ENCODE results near the gene PRSS21. TPM values are rescaled to one million over a fixed set of nuclear protein-coding genes. Genes with fewer than 3 reads are reported as not detected.

PRSS21 gene
- total RNA-seq, 1 donor from 2014 or later = 26.5 TPM

DNA sequence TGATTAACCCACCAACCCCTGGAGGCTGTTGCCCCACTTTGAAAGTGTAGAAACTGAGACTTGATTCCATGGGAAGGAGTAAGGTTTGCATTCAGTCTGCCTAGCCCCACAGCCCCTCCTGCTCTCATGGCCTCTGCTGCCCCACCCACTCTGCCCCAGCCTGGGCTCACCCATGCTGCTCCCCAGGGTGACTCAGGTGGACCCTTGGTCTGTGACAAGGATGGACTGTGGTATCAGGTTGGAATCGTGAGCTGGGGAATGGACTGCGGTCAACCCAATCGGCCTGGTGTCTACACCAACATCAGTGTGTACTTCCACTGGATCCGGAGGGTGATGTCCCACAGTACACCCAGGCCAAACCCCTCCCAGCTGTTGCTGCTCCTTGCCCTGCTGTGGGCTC lies 12.3 kb upstream of the PRSS21 start:
- intact Hi-C loops (cut with DNase I) = no loop called here
- TF ChIP-seq, protein P1, sequence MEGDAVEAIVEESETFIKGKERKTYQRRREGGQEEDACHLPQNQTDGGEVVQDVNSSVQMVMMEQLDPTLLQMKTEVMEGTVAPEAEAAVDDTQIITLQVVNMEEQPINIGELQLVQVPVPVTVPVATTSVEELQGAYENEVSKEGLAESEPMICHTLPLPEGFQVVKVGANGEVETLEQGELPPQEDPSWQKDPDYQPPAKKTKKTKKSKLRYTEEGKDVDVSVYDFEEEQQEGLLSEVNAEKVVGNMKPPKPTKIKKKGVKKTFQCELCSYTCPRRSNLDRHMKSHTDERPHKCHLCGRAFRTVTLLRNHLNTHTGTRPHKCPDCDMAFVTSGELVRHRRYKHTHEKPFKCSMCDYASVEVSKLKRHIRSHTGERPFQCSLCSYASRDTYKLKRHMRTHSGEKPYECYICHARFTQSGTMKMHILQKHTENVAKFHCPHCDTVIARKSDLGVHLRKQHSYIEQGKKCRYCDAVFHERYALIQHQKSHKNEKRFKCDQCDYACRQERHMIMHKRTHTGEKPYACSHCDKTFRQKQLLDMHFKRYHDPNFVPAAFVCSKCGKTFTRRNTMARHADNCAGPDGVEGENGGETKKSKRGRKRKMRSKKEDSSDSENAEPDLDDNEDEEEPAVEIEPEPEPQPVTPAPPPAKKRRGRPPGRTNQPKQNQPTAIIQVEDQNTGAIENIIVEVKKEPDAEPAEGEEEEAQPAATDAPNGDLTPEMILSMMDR (IDR thresholded peaks at IDR 0.05) = no peak
- ATAC-seq = no peak

DNA sequence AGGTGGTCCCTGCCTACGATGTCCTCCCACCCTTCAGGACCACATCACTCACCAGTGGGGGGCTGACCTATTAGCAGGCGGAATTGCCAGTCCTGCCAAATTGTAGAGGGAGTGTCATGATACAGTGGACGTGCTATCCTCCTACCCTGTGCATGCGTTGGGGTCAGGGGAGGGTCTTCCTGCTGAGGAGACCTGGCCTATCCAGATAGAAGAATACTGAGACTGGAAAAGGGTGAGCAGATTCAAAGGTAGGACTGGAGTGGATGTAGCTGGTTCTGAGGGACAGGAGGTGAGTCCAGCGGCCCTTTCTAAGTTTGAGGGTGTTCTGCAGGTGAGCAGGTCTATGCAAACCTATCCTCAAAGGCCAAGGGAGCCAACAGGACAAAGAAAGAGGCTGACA lies 10.8 kb upstream of the PRSS21 start:
- intact Hi-C loops (cut with DNase I) = no loop called here
- TF ChIP-seq, protein P1 (IDR thresholded peaks at IDR 0.05) = no peak
- H3K36me3 ChIP-seq = no peaks in the 10 kb centered on the region
- no peaks in the 10 kb centered on the region for H3K4me1 ChIP-seq
- peak; percentile 1 for DNase-seq
- peaks cover 5% of the 10 kb centered on the region for H3K27me3 ChIP-seq (ENCODE audit: low read depth)
- no peak overlapping the region for H3K27ac ChIP-seq
- H3K4me3 ChIP-seq = no peak overlapping the region
- no peak for ATAC-seq
- H3K9me3 ChIP-seq = peaks cover 11% of the 10 kb centered on the region

More for the DNA sequence above, 12.3 kb upstream of the PRSS21 start:
- Histone ChIP-seq H3K36me3 (no peaks in the 10 kb centered on the region), H3K4me1 (no peaks in the 10 kb centered on the region), H3K27ac (no peak overlapping the region), H3K4me3 (no peak overlapping the region), H3K27me3 (ENCODE audit: low read depth) (peaks cover 5% of the 10 kb centered on the region), H3K9me3 (peaks cover 11% of the 10 kb centered on the region)
- DNase-seq = peak; percentile 13

DNA sequence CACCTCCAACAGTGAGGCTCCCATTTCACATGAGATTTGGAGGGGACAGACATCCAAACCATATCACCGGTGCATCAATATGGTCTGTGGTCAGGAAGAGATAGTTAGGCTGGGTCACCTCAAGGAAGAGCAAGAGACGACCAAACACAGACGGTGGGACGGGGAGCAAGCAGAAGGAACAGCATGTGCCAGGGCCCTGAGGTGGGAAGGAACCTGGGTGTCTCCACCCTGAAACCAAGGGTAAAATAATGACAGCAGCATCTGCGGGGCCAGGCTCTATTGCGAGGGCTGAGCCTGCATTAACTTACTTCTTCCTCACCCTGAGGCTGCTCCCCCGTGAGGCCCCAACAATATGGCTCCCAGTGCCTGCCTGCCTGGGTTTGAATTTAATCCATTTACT lies 8.9 kb upstream of the PRSS21 start:
- ATAC-seq = no peak
- no peaks in the 10 kb centered on the region for H3K4me1 ChIP-seq
- no peak overlapping the region for H3K27ac ChIP-seq
- H3K4me3 ChIP-seq = no peak overlapping the region
- peaks cover 11% of the 10 kb centered on the region for H3K9me3 ChIP-seq
- peaks cover 14% of the 10 kb centered on the region for H3K27me3 ChIP-seq (ENCODE audit: low read depth)
- peak; percentile 19 for DNase-seq
- no peaks in the 10 kb centered on the region for H3K36me3 ChIP-seq
- TF ChIP-seq, protein P1 (IDR thresholded peaks at IDR 0.05) = no peak
- intact Hi-C loops (cut with DNase I) = no loop called here

DNA sequence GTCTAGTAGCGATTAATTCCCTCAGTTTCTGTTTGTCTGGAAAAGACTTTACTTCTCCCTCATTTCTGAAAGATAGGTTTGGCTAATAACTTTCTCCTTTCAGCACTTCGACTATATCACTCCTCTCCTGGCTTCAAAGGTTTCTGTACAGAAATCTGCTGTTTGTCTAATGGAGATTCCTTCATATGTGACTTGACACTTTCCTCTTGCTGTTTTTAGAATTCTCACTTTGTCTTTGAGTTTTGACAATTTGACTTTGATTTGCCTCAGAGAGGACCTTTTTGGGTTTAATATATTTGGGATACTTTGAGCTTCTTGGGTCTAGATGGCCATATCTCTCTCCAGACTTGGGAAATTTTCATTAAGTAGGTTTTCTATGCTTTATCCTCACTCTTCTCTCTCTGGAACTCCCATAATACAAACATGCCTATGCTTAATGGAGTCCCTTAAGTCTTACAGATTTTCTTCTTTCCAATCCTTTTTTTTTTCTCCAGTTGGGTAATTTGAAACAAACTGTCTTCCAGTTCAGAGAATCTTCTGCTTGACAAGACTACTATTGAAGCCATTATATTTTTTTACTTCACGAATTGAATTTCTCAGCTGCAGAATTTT lies 7.8 kb upstream of the PRSS21 start:
- Histone ChIP-seq H3K4me1 (no peaks in the 10 kb centered on the region), H3K36me3 (no peaks in the 10 kb centered on the region), H3K4me3 (no peak overlapping the region), H3K9me3 (peaks cover 2% of the 10 kb centered on the region), H3K27ac (no peak overlapping the region), H3K27me3 (ENCODE audit: low read depth) (peaks cover 20% of the 10 kb centered on the region)
- ATAC-seq (no peak), DNase-seq (no peak)
- TF ChIP-seq, protein P1 (IDR thresholded peaks at IDR 0.05) = no peak
- intact Hi-C loops (cut with DNase I) = no loop called here

DNA sequence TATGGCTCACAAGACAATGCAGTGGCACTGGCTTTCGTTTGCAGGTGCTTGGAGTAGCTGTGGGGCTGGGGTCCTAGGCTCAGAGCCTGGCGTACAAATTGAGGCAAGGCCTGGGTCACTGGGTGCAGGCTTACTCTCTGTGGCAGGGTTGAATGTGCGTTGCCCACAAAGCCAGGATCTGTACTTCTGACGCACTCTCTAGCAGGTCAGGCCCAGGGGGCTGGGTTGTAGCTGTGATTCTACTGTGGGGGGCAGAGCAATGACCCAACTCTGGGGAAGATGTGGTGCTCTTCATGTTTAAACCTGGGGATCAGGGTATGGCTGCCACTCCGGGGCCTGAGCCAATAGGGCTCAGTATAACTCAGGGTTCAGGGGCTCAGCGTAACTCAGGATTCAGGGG lies 6.4 kb upstream of the PRSS21 start:
- DNase-seq (peak; percentile 11), ATAC-seq (no peak)
- intact Hi-C loops (cut with DNase I) = no loop called here
- no peak overlapping the region for H3K4me3 ChIP-seq
- no peaks in the 10 kb centered on the region for H3K36me3 ChIP-seq
- H3K9me3 ChIP-seq = no peaks in the 10 kb centered on the region
- no peak overlapping the region for H3K27ac ChIP-seq
- no peaks in the 10 kb centered on the region for H3K4me1 ChIP-seq
- TF ChIP-seq, protein P1 (IDR thresholded peaks at IDR 0.05) = no peak
- peaks cover 20% of the 10 kb centered on the region for H3K27me3 ChIP-seq (ENCODE audit: low read depth)
